T-helper 2 cell treated with Interferon-gamma antibody and Interleukin-4, amounts not matched to agents 5 μg/mL and 100 μg/mL, for 36 hours (primary cell): ENCODE data around the gene IREB2.
"Not testable (repeated sequence)": the region's sequence is repeated elsewhere in the genome, so short reads cannot be mapped to it uniquely, and the experiment has no call there.

Experiments
- DNase-seq: peaks from one replicate; pipeline ENCODE4 v3.0.0; 2021; ENCODE audit warnings: low spot score
- H3K27ac Mint-ChIP-seq: one replicate; pipeline ENCODE4 v1.8.0; 2021; ENCODE audit warnings: mild to moderate bottlenecking, mixed read lengths
- H3K27me3 Mint-ChIP-seq: one replicate; pipeline ENCODE4 v1.8.0; 2021; ENCODE audit warnings: low read depth, mixed read lengths
- H3K36me3 Mint-ChIP-seq: one replicate; pipeline ENCODE4 v1.8.0; 2021; ENCODE audit warnings: low read depth, mixed read lengths
- H3K4me1 Mint-ChIP-seq: one replicate; pipeline ENCODE4 v1.8.0; 2021; ENCODE audit warnings: low read depth, mixed read lengths
- H3K4me3 Mint-ChIP-seq: one replicate; pipeline ENCODE4 v1.8.0; 2022; ENCODE audit warnings: mild to moderate bottlenecking, moderate library complexity, mixed read lengths
- H3K9me3 Mint-ChIP-seq: one replicate; pipeline ENCODE4 v1.8.0; 2021; ENCODE audit warnings: mixed read lengths

Gene IREB2

GRCh38 chr15:78398076-78398825 is 39.8 kb upstream of the IREB2 start:
- no peaks in the 10 kb centered on the region for H3K9me3 Mint-ChIP-seq
- no peaks in the 10 kb centered on the region for H3K36me3 Mint-ChIP-seq
- DNase-seq = no peak
- no peak overlapping the region for H3K4me3 Mint-ChIP-seq
- H3K4me1 Mint-ChIP-seq = no peaks in the 10 kb centered on the region
- no peak overlapping the region for H3K27ac Mint-ChIP-seq
- peaks cover 2% of the 10 kb centered on the region for H3K27me3 Mint-ChIP-seq

DNA sequence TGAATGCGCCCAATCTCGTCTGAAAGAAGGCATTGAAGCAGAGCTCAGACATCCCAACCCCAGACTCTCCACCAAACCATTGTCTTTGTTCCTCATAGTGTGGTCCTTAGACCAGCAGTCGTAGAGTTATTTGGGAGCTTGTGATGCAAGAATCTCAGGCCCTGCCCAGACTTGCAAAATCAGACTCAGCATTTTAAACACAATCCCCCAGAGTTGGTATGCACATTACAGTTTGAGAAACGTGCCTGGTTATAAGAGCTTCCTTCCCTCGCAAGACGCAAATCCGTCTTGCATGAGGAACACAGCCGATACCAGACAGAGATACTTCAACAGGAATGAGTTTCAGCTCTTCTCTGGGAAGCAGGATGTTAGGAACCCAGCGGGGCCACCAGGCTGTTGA is 38.9 kb upstream of the IREB2 start:
- Mint-ChIP-seq H3K27me3 (peaks cover 2% of the 10 kb centered on the region), H3K27ac (no peak overlapping the region), H3K36me3 (no peaks in the 10 kb centered on the region), H3K4me1 (no peaks in the 10 kb centered on the region), H3K4me3 (no peak overlapping the region), H3K9me3 (no peaks in the 10 kb centered on the region)
- no peak for DNase-seq

GRCh38 chr15:78402061-78402610 is 35.9 kb upstream of the IREB2 start:
- Mint-ChIP-seq H3K4me1 (no peaks in the 10 kb centered on the region), H3K4me3 (no peak overlapping the region), H3K27me3 (peaks cover 2% of the 10 kb centered on the region), H3K9me3 (no peaks in the 10 kb centered on the region), H3K36me3 (no peaks in the 10 kb centered on the region), H3K27ac (no peak overlapping the region)
- DNase-seq = no peak

- no peak overlapping the region for H3K4me3 Mint-ChIP-seq
- H3K27ac Mint-ChIP-seq = no peak overlapping the region
- H3K9me3 Mint-ChIP-seq = no peaks in the 10 kb centered on the region
- no peaks in the 10 kb centered on the region for H3K4me1 Mint-ChIP-seq
- no peak for DNase-seq
- no peaks in the 10 kb centered on the region for H3K36me3 Mint-ChIP-seq
- H3K27me3 Mint-ChIP-seq = peaks cover 7% of the 10 kb centered on the region
These were observed 33.9 kb upstream of the IREB2 start for GRCh38 chr15:78404125-78404524.

GRCh38 chr15:78404796-78405195 is 33.2 kb upstream of the IREB2 start:
- not testable (repeated sequence) for H3K27ac Mint-ChIP-seq, H3K4me3 Mint-ChIP-seq, H3K36me3 Mint-ChIP-seq, H3K27me3 Mint-ChIP-seq, H3K9me3 Mint-ChIP-seq, DNase-seq, H3K4me1 Mint-ChIP-seq

DNA sequence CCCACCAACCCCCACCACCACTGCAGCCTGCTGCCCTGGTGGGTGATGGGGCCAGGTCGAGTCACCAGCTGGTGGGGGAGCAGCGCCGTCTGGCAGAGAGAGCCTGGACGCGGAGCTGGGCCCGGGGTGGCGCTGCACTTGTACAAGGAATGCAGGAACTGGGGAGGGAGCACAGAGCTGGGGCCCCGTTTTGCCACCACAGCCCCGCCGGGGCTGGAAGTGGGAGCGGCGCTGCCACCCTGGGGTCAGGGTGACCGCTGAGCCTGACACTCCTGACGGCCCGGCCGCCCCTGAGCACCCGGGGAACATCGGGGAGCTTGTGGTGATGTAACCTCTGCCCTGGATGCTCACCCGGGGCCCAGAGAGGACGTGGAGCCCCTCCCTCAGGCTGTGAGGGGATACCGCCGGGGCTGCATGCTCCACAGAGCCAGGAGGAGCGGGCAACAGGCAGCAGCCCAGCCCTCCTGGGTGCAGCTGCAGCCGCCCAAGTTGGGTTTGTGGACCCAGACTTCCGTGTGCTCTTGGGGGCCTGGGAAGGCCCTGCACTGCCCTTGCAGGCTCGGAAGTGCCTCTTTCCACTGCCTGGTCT is 32.6 kb upstream of the IREB2 start:
- Mint-ChIP-seq H3K4me1 (no peaks in the 10 kb centered on the region), H3K27me3 (peaks cover 7% of the 10 kb centered on the region), H3K9me3 (no peaks in the 10 kb centered on the region), H3K27ac (no peak overlapping the region), H3K36me3 (no peaks in the 10 kb centered on the region), H3K4me3 (no peak overlapping the region)
- DNase-seq = no peak

GRCh38 chr15:78406016-78406585 is 31.9 kb upstream of the IREB2 start:
- Mint-ChIP-seq H3K4me3 (no peak overlapping the region), H3K9me3 (no peaks in the 10 kb centered on the region), H3K27ac (no peak overlapping the region), H3K36me3 (no peaks in the 10 kb centered on the region), H3K27me3 (peaks cover 7% of the 10 kb centered on the region), H3K4me1 (no peaks in the 10 kb centered on the region)
- no peak for DNase-seq

GRCh38 chr15:78407608-78408354 is 30.2 kb upstream of the IREB2 start:
- no peak overlapping the region for H3K4me3 Mint-ChIP-seq
- H3K4me1 Mint-ChIP-seq = no peaks in the 10 kb centered on the region
- peaks cover 12% of the 10 kb centered on the region for H3K27me3 Mint-ChIP-seq
- DNase-seq = no peak
- no peaks in the 10 kb centered on the region for H3K36me3 Mint-ChIP-seq
- no peak overlapping the region for H3K27ac Mint-ChIP-seq
- H3K9me3 Mint-ChIP-seq = no peaks in the 10 kb centered on the region

GRCh38 chr15:78408355-78408640 is 29.7 kb upstream of the IREB2 start:
- H3K27ac Mint-ChIP-seq = no peak overlapping the region
- peaks cover 12% of the 10 kb centered on the region for H3K27me3 Mint-ChIP-seq
- no peaks in the 10 kb centered on the region for H3K36me3 Mint-ChIP-seq
- H3K9me3 Mint-ChIP-seq = no peaks in the 10 kb centered on the region
- DNase-seq = no peak
- H3K4me3 Mint-ChIP-seq = no peak overlapping the region
- H3K4me1 Mint-ChIP-seq = no peaks in the 10 kb centered on the region

DNA sequence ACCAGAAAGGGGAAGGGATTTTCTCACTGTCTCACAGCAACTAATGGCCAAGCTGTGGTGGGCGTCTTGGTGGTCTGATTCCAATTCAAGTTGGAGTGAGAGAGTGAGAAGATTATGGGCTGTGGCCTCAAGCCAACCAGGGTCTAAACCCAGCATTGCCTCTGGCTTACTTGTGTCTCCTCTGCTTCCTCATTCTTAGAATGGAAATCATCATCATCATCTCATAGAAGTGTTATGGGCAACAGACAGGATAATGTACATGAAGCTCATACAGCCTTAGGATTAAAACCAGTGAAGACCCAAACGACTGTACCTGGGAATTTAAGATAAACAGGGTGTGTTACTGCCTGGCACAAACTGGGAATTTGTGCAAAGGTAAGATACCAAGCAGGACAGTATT is 29.1 kb upstream of the IREB2 start:
- Mint-ChIP-seq H3K27me3 (peaks cover 13% of the 10 kb centered on the region), H3K4me3 (no peak overlapping the region), H3K27ac (no peak overlapping the region), H3K36me3 (no peaks in the 10 kb centered on the region), H3K4me1 (no peaks in the 10 kb centered on the region), H3K9me3 (no peaks in the 10 kb centered on the region)
- no peak for DNase-seq

DNA sequence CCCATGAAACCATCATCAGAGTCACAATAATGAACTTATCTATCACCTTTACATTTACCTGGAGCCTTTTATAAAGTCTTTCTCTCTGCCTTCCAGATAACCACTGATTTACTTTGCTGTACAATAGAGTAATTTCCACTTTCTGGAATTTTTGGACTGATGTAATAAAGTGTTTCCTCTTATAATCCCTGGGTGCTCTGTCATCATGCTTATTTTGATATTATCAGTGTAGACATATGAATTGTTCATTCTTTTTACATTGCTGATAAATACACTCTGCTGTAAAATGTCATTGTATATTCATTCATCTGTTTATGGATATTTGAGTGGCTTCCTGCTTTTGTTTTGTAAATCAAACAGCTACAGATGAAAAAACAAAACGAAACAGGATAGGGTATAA is 27.0 kb upstream of the IREB2 start:
- no peaks in the 10 kb centered on the region for H3K36me3 Mint-ChIP-seq
- DNase-seq = no peak
- H3K27me3 Mint-ChIP-seq = peaks cover 20% of the 10 kb centered on the region
- H3K9me3 Mint-ChIP-seq = no peaks in the 10 kb centered on the region
- H3K4me1 Mint-ChIP-seq = no peaks in the 10 kb centered on the region
- H3K27ac Mint-ChIP-seq = no peak overlapping the region
- no peak overlapping the region for H3K4me3 Mint-ChIP-seq

DNA sequence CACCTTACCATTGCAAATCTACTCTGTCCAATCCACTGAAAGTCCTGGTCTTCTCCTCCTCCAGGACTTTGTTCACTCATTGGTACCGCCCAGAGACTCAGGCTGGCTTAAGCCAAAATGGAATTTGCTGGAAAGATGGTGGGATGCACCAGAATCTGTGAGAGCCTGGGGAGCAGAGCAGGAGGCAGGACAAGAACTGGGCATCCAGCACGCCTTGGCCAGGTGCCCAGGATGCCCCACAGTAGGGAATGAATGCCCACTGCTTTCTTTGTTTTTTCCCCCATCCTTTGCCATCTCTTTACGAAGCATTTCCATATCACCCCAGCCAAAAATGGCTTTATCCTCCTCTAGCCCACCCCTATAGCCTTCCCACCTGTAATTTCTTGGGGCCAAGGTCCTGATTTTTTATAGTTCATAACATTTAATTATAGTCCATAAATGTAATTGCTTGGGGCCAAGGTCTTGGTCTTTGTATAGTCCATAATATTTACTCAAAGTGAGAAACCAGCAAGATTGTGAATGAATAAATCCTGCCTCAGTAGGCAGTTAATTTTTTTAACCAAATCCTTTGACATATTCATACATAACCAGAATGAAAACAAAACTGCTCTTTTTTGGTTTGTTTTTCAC is 23.3 kb upstream of the IREB2 start:
- no peak for DNase-seq
- Mint-ChIP-seq H3K4me1 (no peaks in the 10 kb centered on the region), H3K36me3 (no peaks in the 10 kb centered on the region), H3K4me3 (no peak overlapping the region), H3K27me3 (peaks cover 20% of the 10 kb centered on the region), H3K27ac (no peak overlapping the region), H3K9me3 (no peaks in the 10 kb centered on the region)

GRCh38 chr15:78415284-78415683 is 22.7 kb upstream of the IREB2 start:
- Mint-ChIP-seq H3K4me3 (no peak overlapping the region), H3K4me1 (no peaks in the 10 kb centered on the region), H3K9me3 (no peaks in the 10 kb centered on the region), H3K27me3 (peaks cover 25% of the 10 kb centered on the region), H3K36me3 (no peaks in the 10 kb centered on the region), H3K27ac (no peak overlapping the region)
- DNase-seq = no peak
